Upper lobe of right lung (tissue), 1 donor: Measurements from ENCODE around the gene CCDC6. TPM values are rescaled to one million over a fixed set of nuclear protein-coding genes. Genes with fewer than 3 reads are reported as not detected.

Experiments used
- ATAC-seq: fragments of 200-7000 bp; cut with Tn5 transposase; one replicate; pipeline ENCODE4 v1.9.1; 2020; ENCODE audit warnings: mild to moderate bottlenecking, moderate library complexity
- DNase-seq: peaks from one replicate; pipeline ENCODE4 v3.0.0-alpha.2; 2020
- H3K27ac ChIP-seq: fragments of 200-600 bp; one replicate; pipeline ENCODE4 v1.8.0; 2022
- H3K27me3 ChIP-seq: fragments of 200-600 bp; one replicate; pipeline ENCODE4 v1.8.0; 2022; ENCODE audit warnings: mild to moderate bottlenecking
- H3K36me3 ChIP-seq: fragments of 200-600 bp; one replicate; pipeline ENCODE4 v1.8.0; 2022
- H3K4me1 ChIP-seq: fragments of 200-600 bp; one replicate; pipeline ENCODE4 v1.8.0; 2022
- H3K4me3 ChIP-seq: fragments of 200-600 bp; one replicate; pipeline ENCODE4 v1.8.0; 2022; ENCODE audit warnings: mild to moderate bottlenecking
- H3K9me3 ChIP-seq: fragments of 200-600 bp; one replicate; pipeline ENCODE4 v1.8.0; 2022
- intact Hi-C: fragments of 100-400 bp; cut with DNase I; formaldehyde crosslinking; loops from one replicate; pipeline ENCODE4 v1.11.0; 2022
- total RNA-seq: library from RNA; stranded (reverse); fragmentation: NEBNext Ultra II Directional; extraction: Animal tissue kit (Norgen Biotek cat#: 25700); gene quantifications from one replicate; pipeline ENCODE4 v1.2.1, GENCODE V29; 2021
- TF ChIP-seq, protein P1 (sequence below): fragments of 200-600 bp; IDR thresholded peaks from one replicate; pipeline ENCODE4 v1.8.0; 2022; ENCODE audit warnings: antibody characterized with exemption
- donor health status: DM: no; HTN: yes; CAD: no; lungs with severe emphysema.

The CCDC6 gene
- total RNA-seq, 1 donor from 2014 or later, result 55.7 TPM

DNA sequence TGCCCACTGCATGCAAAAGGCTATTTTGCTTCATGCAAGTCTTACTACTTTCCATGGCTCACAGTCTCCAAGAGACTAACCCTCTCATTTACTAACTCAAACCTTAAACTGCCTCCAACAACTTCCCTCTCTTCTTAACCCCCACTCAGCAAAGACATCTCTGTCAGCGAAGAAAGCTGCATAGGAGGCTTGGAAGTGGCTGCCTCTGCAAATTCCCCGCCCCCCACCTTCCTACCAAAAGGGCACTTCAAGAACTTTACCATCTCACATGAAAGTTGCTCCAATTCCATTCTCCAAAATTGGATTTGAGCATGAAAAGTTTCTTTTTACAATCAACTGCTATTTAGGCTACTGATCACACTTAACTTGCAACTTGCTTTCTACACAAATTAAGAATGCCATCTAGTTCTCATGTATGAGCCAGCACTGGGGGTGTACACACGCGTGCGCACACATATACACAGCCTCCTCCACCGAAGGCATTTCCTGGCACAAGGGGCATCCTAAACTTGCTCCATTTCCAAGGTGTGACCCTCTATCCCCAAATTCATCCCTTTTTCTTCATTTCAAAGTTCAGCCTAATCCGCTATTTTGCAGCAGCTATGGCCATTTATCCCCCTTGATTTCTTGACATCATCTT lies 1.8 kb downstream of the CCDC6 start:
- H3K27ac ChIP-seq, result peak overlapping the region; percentile 93

GRCh38 chr10:59903871-59904270 lies 2.5 kb downstream of the CCDC6 start:
- peaks cover 44% of the 10 kb centered on the region for H3K4me1 ChIP-seq
- intact Hi-C loops, result no loop called here
- ATAC-seq, result no peak
- H3K4me3 ChIP-seq, result peak overlapping the region; percentile 75
- H3K27me3 ChIP-seq, result no peaks in the 10 kb centered on the region
- no peaks in the 10 kb centered on the region for H3K9me3 ChIP-seq
- no peak overlapping the region for H3K27ac ChIP-seq
- no peaks in the 10 kb centered on the region for H3K36me3 ChIP-seq
- TF ChIP-seq, protein P1, sequence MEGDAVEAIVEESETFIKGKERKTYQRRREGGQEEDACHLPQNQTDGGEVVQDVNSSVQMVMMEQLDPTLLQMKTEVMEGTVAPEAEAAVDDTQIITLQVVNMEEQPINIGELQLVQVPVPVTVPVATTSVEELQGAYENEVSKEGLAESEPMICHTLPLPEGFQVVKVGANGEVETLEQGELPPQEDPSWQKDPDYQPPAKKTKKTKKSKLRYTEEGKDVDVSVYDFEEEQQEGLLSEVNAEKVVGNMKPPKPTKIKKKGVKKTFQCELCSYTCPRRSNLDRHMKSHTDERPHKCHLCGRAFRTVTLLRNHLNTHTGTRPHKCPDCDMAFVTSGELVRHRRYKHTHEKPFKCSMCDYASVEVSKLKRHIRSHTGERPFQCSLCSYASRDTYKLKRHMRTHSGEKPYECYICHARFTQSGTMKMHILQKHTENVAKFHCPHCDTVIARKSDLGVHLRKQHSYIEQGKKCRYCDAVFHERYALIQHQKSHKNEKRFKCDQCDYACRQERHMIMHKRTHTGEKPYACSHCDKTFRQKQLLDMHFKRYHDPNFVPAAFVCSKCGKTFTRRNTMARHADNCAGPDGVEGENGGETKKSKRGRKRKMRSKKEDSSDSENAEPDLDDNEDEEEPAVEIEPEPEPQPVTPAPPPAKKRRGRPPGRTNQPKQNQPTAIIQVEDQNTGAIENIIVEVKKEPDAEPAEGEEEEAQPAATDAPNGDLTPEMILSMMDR, result no peak
- no peak for DNase-seq

More for the DNA sequence above, 1.8 kb downstream of the CCDC6 start:
- Histone ChIP-seq H3K4me1 (peaks cover 40% of the 10 kb centered on the region), H3K4me3 (peak overlapping the region; percentile 75), H3K9me3 (no peaks in the 10 kb centered on the region), H3K27me3 (no peaks in the 10 kb centered on the region), H3K36me3 (no peaks in the 10 kb centered on the region)
- ATAC-seq (no peak), DNase-seq (no peak)
- intact Hi-C loops, result no loop called here
- TF ChIP-seq, protein P1, result no peak

GRCh38 chr10:59902016-59902415 lies 4.3 kb downstream of the CCDC6 start:
- Histone ChIP-seq H3K27ac (no peak overlapping the region), H3K36me3 (no peaks in the 10 kb centered on the region), H3K9me3 (no peaks in the 10 kb centered on the region), H3K27me3 (no peaks in the 10 kb centered on the region), H3K4me1 (peaks cover 43% of the 10 kb centered on the region), H3K4me3 (no peak overlapping the region)
- ATAC-seq, result no peak
- TF ChIP-seq, protein P1, result no peak
- no peak for DNase-seq
- intact Hi-C loops, result no loop called here

DNA sequence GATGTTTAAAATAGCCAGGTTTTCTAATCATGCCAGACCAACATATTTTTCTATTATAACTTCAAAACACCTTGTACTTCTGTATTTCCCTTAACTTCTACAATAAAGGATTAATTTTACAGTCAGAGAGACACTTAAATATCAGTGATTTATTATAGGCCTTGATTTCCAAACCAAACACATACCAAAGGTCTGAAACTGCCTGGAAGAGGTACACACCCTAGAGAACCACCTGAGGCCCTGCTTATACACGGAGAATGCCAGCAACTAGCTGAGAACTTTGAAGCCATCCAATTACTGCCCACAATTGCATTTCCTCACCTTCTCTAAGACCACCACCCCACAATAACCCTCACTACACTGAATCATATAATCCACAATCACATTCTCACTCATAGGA lies 4.9 kb downstream of the CCDC6 start:
- H3K9me3 ChIP-seq, result no peaks in the 10 kb centered on the region
- TF ChIP-seq, protein P1, result no peak
- no peak overlapping the region for H3K27ac ChIP-seq
- peaks cover 47% of the 10 kb centered on the region for H3K4me1 ChIP-seq
- DNase-seq (no peak), ATAC-seq (no peak)
- no peaks in the 10 kb centered on the region for H3K36me3 ChIP-seq
- H3K27me3 ChIP-seq, result no peaks in the 10 kb centered on the region
- H3K4me3 ChIP-seq, result no peak overlapping the region
- intact Hi-C loops, result no loop called here

DNA sequence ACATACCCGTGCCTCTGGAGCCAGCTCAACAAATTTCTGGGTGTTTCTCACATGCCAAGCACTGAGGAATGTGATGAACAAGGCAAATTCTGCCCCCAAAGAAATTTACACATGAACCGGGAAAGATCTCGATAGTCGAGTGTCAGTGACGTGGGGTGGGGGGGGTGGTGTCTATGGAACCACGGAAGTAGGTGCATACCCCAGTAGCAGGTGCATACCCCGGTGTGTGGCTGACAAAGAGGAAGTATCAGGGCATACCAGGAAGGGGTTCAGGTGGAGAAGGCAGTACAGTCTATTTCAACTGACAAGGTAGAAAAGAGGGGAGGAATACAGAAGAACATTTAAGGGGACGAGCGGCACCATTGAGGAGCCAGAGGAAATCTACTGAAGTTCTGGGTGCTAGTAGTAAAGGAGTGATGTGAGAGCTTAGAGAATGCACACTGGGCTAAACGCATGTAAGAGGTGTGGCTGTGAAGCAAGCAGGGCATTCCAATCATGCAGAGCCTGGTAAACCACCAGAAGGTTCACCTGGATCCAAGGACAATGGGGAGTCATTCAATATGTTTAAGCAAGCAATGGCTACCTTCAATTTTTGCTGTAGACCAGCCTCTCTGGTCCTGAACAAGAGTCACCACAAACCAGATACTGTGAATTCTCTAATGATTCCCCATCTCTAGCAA lies 6.2 kb downstream of the CCDC6 start:
- Histone ChIP-seq H3K27me3 (no peaks in the 10 kb centered on the region), H3K27ac (no peak overlapping the region), H3K36me3 (no peaks in the 10 kb centered on the region), H3K4me1 (peaks cover 60% of the 10 kb centered on the region), H3K4me3 (no peak overlapping the region), H3K9me3 (no peaks in the 10 kb centered on the region)
- intact Hi-C loops, result no loop called here
- TF ChIP-seq, protein P1, result no peak
- ATAC-seq (peak; percentile 21), DNase-seq (no peak)
